ENCODE data around the gene SESN1.

DNA sequence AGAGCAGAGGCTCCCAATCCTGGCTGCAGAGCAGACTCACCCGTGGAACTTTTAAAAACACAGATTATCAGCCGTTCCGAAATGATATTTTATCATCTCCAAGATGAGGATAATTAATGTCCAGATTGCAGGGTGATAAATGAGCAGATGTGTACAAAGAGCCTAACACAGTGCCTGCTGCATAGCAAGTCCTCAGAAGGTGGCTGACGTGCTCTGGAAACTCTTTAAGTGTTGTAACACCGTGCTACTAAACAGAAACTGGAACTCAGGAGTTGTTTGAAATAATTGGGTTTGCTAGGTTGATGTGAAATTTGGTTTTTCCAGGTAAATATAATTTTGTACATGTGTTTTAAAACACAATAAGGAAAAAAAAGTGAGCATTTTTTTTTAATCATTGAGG, 128.4 kb downstream of the SESN1 start:
- no peak for TF ChIP-seq ZNF274 (IDR thresholded peaks at IDR 0.05; ENCODE audit: low read depth, low read length)
- no peak for TF ChIP-seq YY1 (IDR thresholded peaks at IDR 0.05; ENCODE audit: insufficient read depth, insufficient read length)
- TF ChIP-seq SUZ12 (IDR thresholded peaks at IDR 0.05; ENCODE audit: extremely low read depth, insufficient read depth, insufficient read length) = no peak
